ENCODE measurements around the gene DAB2IP.

DNA sequence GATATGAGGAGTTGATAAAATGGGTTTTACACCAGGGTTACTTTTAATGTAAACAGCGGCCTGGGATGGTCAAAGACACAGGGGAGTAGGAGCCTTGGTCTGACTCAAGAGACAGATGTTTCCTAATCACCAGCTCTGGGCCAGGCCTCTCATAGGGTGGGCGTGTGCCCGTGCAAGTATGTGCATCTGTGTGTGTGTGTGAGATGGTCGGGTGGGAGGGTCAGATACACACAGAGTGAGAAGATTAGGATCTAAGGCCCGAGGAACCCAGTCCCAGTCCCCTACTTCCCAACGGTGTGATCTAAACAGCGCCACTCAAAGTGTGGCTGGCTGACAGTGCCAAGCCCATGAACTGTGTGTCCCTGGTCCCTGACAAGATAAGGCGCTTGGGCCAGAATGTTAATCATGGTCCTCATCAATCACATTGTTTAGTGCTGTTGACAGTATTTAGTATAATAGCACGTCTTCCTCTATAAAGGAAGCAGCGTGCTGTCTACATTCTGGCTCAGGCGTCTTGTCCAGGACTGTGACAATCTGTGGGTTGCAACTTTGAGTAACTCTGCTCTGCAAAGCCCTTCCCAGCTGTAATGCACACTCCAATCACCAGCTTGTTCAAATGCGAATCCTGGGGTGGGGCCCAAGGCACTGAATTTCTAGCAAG lies 173.7 kb downstream of the DAB2IP start:
- TF ChIP-seq POLR2A (IDR thresholded peaks at IDR 0.05) (no peak), CTCF (IDR thresholded peaks at IDR 0.05) (no peak)

Data from tibial nerve (tissue), 3 donors.